HepG2 (cell line): ENCODE data around the gene P2RY8. TPM values are rescaled to one million over a fixed set of nuclear protein-coding genes. Genes with fewer than 3 reads are reported as not detected.

Experiments used
- CERS6 ChIP-seq: sonication (generic); formaldehyde crosslinking; IDR thresholded peaks from 2 replicates; pipeline ENCODE4 v1.5.0; 2020; ENCODE audit warnings: missing genetic modification reagents
- KMT2A ChIP-seq: sonication (generic); formaldehyde crosslinking; IDR thresholded peaks from 2 replicates; pipeline ENCODE4 v1.4.0; 2020; ENCODE audit warnings: missing genetic modification reagents
- LBX2 ChIP-seq: sonication (generic); formaldehyde crosslinking; IDR thresholded peaks from 2 replicates; pipeline ENCODE4 v1.5.0; 2020; ENCODE audit warnings: missing genetic modification reagents, mild to moderate bottlenecking, borderline replicate concordance
- MXD4 ChIP-seq: IDR thresholded peaks from 2 replicates; pipeline ENCODE4 v1.6.1; 2016; ENCODE audit warnings: mild to moderate bottlenecking, missing biosample characterization, missing genetic modification reagents
- SETDB1 ChIP-seq: sonication (generic); formaldehyde crosslinking; IDR thresholded peaks from 2 replicates; pipeline ENCODE4 v1.5.1; 2020; ENCODE audit warnings: missing genetic modification reagents, mild to moderate bottlenecking, borderline replicate concordance
- TERF1 ChIP-seq: sonication (generic); formaldehyde crosslinking; IDR thresholded peaks from 2 replicates; pipeline ENCODE4 v1.8.0; 2022; ENCODE audit warnings: mild to moderate bottlenecking, missing genetic modification reagents, moderate library complexity
- ZBTB40 ChIP-seq, 2 experiments: fragments of 450-650 bp in 1 of 2; sonication (generic) in 1 of 2; formaldehyde crosslinking in 1 of 2; IDR thresholded peaks; 2 replicates each; pipeline versions ENCODE4 v1.6.1 to v1.8.0; 2016 to 2022; ENCODE audit warnings: antibody characterized with exemption in 1 of 2, mild to moderate bottlenecking in 1 of 2, missing genetic modification reagents in 1 of 2
- ZNF691 ChIP-seq: sonication (generic); formaldehyde crosslinking; IDR thresholded peaks from 2 replicates; pipeline ENCODE4 v1.4.0; 2020; ENCODE audit warnings: missing genetic modification reagents, low read depth, mild to moderate bottlenecking, borderline replicate concordance
- ZSCAN30 ChIP-seq: sonication (generic); formaldehyde crosslinking; IDR thresholded peaks from 2 replicates; pipeline ENCODE4 v1.5.0; 2020; ENCODE audit warnings: mild to moderate bottlenecking, missing genetic modification reagents
- polyA plus RNA-seq, 8 experiments: library from polyadenylated mRNA; depleted of rRNA in 3 of 8; stranded (reverse) in 7 of 8; unstranded in 1 of 8; fragments of >200 nt; fragmentation: Illumina TruSeq in 4 of 8; extraction: Trizol in 4 of 8; gene quantifications; 2 replicates each; pipeline versions ENCODE4 v1.2.1 to v1.2.3, GENCODE V29; 2011 to 2016; ENCODE audit warnings: low read depth in 4 of 8, missing spikeins in 1 of 8, mixed read lengths in 1 of 8; ENCODE audit not compliant: insufficient read depth in 1 of 8
- total RNA-seq, 5 experiments: library from RNA; depleted of rRNA; stranded (reverse); fragments of >200 nt; fragmentation: Illumina TruSeq; extraction: Trizol; gene quantifications; 2 replicates each; pipeline ENCODE4 v1.2.3, GENCODE V29; 2016; ENCODE audit warnings: low read depth in 1 of 5

P2RY8 gene
- total and polyA plus RNA-seq, 2 of the 13 experiments (the other 11 are each of a cell fraction or from before 2014, with no cell fraction given) = 1.0 to 1.3 TPM

- TF ChIP-seq CERS6 (CRISPR knock-in tag) (no peak), TERF1 (CRISPR knock-in tag) (no peak), ZNF691 (no peak), LBX2 (CRISPR knock-in tag) (no peak), ZSCAN30 (no peak), KMT2A (no peak), MXD4 (CRISPR knock-in tag) (no peak), ZBTB40 (IDR thresholded peaks at IDR 0.05) (no peak), ZBTB40 (CRISPR knock-in tag; IDR thresholded peaks at IDR 0.05) (no peak), SETDB1 (CRISPR knock-in tag) (no peak)
Measured at GRCh38 chrX:1551959-1552546, 15.1 kb upstream of the P2RY8 start (continued).
